Esophagus muscularis mucosa (tissue), 4 donors: Measurements from ENCODE around the gene EHBP1.

ENCODE experiments used
- EP300 ChIP-seq: sonication (generic); formaldehyde crosslinking; IDR thresholded peaks from one replicate; pipeline ENCODE4 v1.6.1; 2017; ENCODE audit warnings: antibody characterized with exemption
- POLR2A ChIP-seq: fragments of 450-650 bp; IDR thresholded peaks from one replicate; pipeline ENCODE4 v1.6.1; 2017; ENCODE audit warnings: antibody characterized with exemption, moderate library complexity, mild to moderate bottlenecking, low read depth
- POLR2AphosphoS5 ChIP-seq, 2 donors: sonication (generic); formaldehyde crosslinking; IDR thresholded peaks; one replicate each; pipeline ENCODE4 v1.6.1; 2017; ENCODE audit warnings: antibody characterized with exemption in 2 of 2
- TF ChIP-seq, protein P1 (sequence below), 3 experiments: fragments of 200-600 bp in 2 of 3; fragments of 450-650 bp in 1 of 3; sonication (generic) in 2 of 3; IDR thresholded peaks; one replicate each; pipeline ENCODE4 v1.5.1; 2017 to 2019; ENCODE audit warnings: antibody characterized with exemption in 3 of 3, mild to moderate bottlenecking in 2 of 3, moderate library complexity in 1 of 3

DNA sequence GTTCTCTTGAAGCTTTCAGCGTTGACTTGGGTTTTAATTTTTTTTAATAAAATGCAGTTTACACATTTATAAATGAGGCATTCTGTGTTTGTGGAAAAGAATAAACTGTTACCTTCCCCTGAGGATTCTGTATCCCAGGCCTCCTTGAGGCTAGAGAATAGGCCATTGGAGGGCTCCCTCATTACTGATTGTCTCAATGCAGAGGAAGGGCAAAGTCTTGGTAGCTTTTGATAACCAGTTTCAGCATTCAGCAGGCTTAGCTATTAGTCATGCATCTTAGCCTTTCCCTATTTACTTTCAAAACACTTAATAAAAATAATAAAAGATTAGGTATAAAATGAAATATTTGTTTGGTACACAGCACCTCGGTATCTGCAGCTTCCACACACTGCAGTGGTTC lies 287.0 kb downstream of the EHBP1 start:
- TF ChIP-seq POLR2A (no peak), EP300 (no peak), POLR2AphosphoS5 (IDR thresholded peaks at IDR 0.05) (no peak)
- TF ChIP-seq, protein P1, sequence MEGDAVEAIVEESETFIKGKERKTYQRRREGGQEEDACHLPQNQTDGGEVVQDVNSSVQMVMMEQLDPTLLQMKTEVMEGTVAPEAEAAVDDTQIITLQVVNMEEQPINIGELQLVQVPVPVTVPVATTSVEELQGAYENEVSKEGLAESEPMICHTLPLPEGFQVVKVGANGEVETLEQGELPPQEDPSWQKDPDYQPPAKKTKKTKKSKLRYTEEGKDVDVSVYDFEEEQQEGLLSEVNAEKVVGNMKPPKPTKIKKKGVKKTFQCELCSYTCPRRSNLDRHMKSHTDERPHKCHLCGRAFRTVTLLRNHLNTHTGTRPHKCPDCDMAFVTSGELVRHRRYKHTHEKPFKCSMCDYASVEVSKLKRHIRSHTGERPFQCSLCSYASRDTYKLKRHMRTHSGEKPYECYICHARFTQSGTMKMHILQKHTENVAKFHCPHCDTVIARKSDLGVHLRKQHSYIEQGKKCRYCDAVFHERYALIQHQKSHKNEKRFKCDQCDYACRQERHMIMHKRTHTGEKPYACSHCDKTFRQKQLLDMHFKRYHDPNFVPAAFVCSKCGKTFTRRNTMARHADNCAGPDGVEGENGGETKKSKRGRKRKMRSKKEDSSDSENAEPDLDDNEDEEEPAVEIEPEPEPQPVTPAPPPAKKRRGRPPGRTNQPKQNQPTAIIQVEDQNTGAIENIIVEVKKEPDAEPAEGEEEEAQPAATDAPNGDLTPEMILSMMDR (IDR thresholded peaks at IDR 0.05) = no peak
